Tongue (tissue), 2 donors: ENCODE measurements around the gene ARFGEF3. TPM values are rescaled to one million over a fixed set of nuclear protein-coding genes. Genes with fewer than 3 reads are reported as not detected.
"Not testable (repeated sequence)": the region's sequence is repeated elsewhere in the genome, so short reads cannot be mapped to it uniquely, and the experiment has no call there.

Source experiments
- DNase-seq: peaks from one replicate; pipeline ENCODE4 v3.0.0-alpha.2; 2015
- total RNA-seq: library from RNA; depleted of rRNA; stranded (reverse); fragments of >200 nt; gene quantifications from one replicate; pipeline ENCODE4 v1.2.3, GENCODE V29; 2014

The ARFGEF3 gene
- total RNA-seq, 1 donor from 2014 or later, result 3.3 TPM

DNA sequence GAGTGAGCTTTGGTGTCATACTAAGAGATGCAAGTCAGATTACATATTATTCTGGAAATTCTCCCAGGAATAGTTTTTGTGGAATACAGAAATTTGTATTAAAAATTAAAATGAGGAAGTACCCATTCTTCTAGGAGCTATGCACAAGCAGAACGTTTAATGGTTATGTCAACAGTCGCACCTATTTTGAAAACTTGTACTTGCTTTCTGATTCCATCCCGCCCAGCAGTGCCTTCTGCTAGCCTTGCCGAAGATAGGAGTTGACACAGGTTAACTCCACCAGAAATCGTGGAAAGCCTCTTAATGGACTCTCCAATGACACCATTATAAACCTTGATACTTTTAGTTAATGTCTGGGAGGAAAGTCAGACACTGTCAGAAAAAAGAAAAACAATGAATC is 49.9 kb downstream of the ARFGEF3 start:
- no peak for DNase-seq

DNA sequence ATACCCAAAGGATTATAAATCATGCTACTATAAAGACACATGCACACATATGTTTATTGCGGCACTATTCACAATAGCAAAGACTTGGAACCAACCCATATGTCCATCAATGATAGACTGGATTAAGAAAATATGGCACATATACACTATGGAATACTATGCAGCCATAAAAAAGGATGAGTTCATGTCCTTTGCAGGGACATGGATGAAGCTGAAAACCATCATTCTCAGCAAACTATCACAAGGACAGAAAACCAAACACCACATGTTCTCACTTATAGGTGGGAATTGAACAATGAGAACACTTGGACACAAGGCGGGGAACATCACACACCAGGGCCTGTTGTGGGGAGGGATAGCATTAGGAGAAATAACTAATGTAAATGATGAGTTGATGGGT is 50.8 kb downstream of the ARFGEF3 start:
- DNase-seq, result not testable (repeated sequence)

DNA sequence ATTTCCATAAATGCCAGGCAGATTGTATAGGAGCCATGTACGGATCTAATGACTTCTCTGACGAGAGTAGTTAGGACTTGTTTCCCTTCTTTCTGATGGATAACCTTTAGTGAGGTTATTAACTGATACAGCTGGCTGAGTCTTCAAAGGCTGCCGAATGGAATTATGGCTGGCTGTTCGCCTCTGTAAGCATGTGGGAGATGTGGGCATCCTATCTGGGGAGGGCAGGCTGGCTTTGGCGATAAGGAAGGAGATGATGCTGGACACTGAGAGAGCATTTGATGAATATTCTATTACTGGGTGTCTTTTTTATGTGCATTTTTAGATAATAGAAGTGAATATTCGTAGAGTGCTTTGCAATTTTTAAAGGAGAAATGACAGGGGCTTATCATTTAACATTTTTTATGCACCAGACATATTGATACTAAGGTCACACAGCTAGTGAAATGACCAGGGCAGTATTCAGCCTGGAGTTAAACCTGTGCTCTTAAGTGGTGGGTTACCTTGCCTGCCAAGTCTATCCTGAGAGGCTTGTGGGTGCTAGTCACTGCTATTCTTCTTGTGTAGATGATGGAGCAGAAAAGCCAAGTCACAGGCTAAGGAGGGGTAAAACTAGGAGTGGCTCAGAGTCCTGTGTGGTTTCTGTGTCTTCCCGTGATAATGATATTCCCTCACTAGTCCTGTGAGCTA is 53.5 kb downstream of the ARFGEF3 start:
- DNase-seq, result no peak

DNA sequence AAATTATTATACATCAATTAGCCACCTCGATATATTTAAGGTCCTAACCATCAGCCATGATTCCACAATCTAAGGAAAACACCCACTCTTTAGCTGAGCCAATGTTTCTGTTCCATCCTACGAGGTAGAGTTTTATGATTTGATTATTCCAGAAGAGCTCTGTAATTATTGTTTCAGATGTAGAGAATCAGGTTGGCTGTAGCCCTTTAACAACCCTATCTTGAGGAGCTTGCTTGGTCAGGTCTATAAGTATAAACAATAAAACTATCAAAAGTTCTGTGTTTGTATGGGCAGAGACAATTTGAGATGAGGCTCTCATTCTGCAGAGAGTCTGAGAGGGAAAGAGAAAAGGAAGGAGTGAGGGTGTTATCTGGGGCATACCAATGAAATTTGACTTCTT is 56.7 kb downstream of the ARFGEF3 start, which contains the start of gene PBOV1:
PBOV1 (minus strand) TSS at position 43 of the 400 bp plus-strand sequence. CDS start 96 bp downstream, outside the sequence.
- no peak for DNase-seq

DNA sequence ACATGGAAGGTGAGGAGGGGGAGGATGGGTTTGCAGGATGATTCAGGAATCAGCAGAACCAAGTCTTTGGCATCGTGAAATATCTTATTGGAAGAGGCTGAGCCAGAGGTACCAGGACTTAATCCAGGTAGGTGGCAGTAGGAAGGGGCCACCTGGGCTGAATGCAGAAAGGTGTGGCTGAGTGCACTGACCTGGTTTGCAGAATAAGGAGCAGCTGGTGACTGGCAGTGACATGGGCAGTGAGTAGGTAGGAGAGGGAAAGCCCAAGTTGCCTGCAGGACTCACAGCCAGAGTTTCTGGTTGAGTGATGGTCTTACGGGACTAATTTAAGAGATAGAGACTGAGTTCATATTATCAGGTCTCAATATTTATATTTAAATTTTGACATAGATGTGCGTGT is 57.7 kb downstream of the ARFGEF3 start:
- DNase-seq, result no peak

DNA sequence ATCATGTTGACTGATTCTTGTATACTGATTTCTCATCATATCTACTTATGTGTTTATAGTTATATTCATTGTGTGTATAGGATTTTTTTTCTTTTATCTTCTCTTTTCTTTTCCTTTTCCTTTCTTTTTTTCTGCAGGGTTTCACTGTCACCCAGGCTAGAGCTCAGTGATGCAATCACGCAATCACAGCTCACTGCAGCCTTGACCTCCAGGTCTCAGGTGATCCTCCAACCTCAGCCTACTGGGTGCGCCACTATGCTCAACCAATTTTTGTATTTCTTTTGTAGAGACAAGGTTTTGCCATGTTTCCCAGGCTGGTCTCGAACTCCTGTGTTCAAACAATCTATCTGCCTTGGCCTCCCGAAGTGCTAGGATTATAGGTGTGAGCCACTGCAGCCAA is 58.2 kb downstream of the ARFGEF3 start:
- DNase-seq, result no peak

DNA sequence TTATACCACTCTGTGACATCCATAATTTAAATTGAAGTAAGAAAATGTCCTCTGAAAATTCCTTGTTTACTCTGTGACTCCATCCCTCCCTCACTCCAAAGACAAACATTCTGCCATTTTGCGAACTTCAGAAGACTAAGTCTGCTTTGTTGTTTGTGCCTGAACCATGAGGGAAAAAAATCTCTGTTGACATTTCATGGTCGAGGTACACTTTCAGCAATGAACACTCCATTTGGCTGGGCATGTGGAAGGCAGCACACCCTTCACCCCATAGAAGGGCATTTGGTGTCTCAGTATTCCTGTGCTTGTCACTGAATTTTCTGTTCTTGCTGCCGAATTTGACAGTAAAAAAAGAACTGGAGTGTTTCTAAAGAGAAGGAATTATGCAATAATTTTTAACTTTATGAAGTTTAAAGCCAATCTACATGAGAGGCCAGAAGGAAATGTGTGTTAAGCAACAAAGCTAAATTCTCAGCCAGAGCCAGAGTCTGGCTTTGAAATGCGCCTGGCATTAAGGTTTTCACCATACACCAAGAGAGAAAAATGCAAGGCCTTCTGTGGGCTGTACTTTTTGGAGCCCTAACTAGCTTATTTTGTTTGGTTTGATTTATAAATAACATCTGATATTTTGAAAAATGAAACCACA is 61.3 kb downstream of the ARFGEF3 start:
- DNase-seq, result no peak

DNA sequence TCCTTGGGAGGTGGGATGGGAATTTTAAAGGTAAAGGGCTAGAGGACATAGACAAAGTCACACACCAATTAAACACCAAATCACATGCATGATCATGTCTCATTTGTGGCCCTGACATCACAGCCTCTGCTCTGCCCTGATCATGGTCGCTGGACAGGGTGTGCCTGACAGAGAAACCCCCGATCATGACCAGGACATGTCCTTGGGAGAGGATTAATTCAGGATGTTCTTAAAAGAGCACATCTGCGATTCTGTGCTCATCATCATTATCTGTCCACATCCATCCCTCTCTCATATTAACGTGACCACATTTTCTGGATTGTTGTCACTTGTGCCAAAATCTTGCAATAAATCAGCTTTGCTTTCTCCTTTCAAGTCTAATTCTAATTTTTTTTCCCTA is 64.2 kb downstream of the ARFGEF3 start:
- no peak for DNase-seq

DNA sequence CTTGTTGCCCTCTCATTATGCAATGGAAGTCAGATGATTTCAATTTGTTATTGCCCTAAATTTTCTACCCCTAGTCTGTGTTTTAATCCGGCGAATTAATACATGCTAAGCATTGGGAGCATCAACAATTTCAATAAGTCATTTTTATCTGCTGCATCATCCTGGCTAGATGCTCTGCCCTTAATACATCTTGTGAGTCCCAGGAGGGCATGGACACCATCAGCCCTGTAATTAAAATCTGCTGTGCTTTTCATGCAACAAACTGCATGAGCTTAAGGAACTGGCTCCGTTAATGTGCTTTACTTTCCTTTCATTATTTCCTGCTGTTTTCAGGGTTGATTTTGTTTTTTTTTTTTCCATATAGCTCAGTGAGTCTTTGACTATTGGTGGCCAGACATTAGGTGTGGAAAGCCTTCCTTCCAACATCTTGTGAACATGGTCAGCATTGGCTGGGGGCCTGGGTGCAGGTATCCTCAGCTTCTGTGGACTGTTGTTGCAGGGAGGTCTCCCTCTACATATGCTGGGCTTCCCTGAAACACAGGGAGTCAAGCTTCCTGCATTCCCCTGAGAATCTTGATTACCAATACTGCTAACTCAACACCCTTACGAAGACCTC is 65.1 kb downstream of the ARFGEF3 start:
- DNase-seq, result no peak

DNA sequence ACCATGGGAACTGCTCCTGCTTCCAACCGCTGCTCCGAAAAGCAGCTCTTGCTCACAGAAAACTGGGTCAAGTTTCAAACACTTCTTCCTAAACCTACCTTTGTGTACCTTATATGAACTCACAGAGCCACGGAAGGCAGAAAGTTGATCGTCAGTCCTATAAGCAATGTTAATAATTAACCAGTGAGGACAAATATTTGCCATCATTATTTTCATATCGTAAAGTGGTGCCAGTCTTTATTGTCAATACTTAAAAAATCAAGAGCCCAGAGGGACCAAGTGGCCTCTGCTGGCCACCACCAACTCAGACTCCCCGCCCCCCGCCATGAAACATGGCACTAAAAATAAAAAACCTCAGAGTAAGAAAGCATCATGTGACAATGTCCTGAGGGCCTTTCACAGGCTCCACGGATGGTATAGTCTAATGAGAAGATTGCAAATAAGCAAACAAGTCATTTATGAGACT is 65.6 kb downstream of the ARFGEF3 start:
- DNase-seq, result no peak

DNA sequence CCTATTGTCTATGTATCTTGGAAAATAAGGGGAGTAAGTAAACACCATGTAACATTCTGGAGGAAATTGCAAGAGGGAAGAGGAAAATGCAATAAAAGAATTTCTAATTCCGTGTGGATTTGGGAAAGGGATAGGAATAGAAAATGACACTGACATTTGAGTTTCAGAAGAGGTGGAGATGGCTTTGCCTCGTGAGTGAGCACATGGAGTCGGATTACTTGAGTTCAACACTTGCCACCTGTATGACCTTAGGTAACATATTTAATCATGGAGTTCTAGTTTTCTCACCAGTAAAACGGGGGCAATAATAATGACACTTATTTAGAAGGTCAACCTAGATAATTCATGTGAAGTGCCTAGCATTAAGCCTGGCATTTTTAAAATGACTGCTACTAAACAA is 67.3 kb downstream of the ARFGEF3 start:
- DNase-seq, result no peak

DNA sequence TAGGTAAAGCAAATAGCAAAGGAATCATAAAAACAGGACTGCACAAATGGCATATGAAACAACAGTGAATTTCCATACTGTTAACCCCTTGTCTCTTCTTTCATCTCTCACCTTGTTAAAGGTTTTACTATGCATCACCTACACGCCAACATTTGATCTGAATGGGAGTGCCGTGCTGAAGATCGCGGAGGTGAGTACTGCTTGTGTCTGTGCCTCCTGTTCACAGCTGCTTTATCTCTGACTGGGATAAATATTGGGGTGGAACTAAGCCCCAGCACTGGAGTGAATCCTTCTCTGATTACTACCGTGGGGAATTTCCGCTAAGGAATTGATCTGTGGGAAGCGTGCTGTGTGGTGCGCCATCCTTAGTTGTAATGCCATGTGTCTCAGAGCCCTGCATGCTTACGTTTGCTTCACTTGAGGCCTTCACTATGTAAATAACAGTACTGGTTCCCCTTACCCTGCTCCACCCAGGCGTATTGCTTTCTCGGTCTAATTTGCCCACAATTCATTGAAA is 68.0 kb downstream of the ARFGEF3 start:
- DNase-seq, result no peak

DNA sequence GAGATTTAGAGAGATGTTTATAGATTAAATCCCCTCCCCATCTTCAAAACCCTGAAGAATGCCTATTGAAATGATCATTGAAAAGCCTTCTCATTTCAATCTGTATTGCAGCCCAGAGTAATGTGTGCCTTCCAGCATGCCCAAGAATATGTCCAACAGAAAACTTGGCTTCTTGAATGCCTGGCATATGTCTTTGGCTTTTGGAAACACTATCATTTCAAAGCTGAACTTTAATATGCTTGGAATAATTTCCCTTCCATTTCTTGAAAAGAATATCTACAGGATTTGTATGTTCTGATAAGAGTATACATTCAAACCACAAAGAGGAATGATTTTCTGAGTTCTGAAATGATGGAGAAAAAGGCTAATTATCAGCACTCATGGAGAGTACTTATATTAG is 68.5 kb downstream of the ARFGEF3 start:
- DNase-seq, result no peak

DNA sequence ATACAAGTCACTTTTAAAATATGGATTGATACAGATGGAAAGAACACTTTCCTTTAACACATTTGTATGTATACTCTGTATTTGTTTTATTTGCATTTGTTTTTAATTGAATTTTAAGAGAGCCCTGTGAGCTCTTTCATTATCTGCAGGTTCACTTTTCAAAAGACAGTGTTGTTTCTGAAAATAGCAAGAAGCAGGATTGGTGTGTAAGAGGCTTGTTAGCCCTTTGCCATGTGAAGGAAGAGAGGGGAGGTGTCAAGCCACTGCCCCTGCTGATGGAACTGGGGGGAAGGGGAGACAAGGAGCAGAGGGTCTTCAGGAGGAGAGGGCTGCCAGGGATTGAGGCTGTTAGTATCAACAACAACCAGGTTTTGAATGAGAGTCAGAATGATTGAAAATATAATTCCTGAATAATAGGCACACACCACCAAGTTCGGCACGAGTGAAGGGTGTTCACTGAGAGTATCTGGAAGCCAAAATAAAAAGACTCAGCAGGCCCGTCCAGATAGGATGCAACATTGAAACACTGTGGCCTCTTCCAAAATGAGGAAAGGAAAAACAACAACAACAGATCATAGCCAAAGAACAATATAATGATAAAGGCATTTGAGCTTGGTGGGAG is 69.1 kb downstream of the ARFGEF3 start:
- no peak for DNase-seq

DNA sequence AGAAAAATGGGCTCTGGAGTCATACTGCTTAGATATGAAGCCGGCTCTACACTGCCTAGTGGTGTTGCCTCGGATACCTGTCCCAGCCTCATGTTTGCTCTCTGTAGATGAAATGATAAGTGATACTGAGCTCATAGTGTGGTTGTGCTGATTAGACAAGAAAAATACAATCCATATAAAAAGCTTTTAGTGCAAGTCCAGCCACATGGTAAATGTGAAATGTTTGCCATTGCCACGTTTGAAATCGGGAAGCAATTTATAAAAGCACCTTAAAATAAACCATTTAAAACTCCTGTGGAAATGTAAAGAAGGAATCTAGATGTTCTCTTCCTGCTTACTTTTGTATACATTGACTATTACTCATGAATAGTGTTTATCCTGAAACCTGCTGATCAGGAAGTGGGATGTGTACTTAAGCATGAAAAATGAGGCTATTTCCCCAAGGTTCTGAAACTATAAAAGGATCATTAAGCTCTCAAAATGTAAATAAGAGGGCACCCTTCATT is 69.7 kb downstream of the ARFGEF3 start:
- DNase-seq, result peak; percentile 26

DNA sequence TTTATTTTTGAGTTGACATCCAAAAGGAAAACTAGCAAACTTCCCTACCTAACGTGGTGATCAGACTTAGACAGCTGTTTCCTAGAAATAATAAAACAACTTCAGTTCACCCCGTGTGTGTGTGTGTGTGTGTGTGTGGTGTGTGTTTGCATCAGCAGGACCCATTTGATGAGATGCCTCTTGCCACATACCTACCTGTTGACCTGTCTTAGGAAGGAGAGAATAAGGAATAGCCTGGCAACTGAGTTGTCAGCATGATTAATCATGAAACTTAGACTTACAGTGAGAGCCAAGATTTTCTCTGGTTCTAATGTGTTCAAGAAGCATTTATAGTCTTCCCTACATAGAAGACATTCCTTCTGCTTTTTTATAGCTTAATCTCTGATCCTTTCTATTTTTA is 72.6 kb downstream of the ARFGEF3 start:
- no peak for DNase-seq

DNA sequence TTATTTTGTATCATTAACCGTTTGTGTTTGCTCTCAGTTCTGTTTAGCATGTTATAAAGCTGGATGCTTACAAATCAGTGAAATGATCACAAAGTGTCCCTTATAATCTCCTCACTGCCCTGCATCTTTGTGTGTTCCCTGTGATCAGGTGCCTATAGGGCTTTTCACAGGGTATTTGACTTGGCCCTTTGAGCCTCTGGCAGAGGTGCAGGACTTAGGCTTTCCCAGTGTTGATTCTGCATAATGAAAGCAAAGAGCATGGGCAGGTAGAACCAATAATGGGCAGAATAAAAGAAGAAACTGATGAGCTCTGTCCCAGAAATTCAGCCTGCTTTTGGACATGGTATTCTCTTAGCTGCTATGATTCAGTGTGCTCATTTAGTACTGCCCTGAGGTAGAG is 73.5 kb downstream of the ARFGEF3 start:
- no peak for DNase-seq

DNA sequence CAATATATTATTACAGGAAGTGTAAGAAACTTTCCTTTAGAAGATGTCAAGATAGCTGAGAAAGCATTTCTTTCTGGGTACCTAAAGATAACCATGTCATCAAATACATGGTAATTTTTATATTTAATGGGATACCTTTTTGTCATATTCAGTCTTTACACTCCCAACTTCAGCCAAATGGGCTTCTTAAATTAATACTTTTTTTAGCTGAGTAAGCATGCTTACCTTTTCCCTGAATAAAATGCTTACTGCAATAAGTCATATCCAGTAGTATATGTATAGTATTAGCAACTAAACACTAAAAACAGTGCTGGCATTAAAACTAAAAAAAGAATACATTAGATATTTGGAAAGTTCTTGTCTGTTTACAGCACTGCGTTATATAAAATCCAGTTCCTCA is 74.0 kb downstream of the ARFGEF3 start:
- DNase-seq, result no peak

DNA sequence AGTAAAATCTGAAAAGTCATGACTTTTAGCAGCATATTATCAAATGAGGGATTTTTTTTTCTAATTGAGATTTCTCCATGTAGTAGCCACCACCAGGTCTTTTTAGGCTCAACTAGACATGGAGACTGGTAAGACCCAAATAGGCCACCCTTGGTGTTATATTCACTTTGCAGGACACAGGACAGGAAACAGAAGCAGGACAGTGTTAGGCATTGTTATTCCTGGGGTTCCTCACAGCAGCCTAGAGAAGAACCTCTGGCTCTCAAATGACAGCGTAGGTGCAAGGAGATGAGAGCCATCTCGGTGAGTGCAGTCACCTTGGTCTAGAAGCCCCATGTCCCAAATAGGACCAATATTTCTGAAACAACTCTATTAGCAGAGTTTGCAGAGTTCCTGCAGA is 75.7 kb downstream of the ARFGEF3 start:
- no peak for DNase-seq

DNA sequence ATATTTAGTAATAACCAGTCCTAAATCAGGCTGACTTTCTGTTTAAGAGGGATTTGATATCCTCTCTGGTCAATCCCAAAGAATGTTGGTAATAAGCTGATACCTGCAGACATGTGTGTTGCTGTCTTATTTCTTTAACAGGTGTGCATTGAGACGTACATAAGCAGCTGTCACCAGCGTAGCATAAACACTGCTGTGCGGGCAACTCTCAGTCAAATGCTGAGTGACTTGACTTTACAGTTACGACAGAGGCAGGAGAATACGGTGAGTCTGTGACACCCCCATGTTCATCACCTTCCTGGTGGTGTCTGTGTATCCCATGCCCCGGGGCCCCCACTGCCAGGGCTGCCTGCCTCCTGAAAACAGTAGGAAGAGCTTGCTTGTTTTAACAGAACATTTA is 76.6 kb downstream of the ARFGEF3 start:
- DNase-seq, result no peak

DNA sequence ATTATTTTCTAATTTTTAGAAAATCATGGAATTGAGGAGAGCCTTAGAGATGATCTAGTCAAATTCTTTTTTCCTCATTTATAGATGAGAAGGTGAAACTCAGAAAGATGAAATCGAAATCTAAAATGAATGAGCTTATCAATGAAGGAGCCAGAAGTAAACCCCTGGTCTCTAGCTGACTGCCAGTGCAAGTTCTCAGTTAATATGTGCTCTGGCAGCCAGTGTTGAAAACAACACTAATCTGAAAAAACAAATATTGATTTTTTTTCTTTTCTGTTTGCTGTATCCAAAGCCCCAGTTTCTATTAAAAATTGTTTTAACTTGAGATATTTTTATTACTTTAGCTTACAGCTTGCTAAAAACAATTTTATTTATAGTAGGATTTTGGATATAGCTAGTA is 78.0 kb downstream of the ARFGEF3 start:
- no peak for DNase-seq

DNA sequence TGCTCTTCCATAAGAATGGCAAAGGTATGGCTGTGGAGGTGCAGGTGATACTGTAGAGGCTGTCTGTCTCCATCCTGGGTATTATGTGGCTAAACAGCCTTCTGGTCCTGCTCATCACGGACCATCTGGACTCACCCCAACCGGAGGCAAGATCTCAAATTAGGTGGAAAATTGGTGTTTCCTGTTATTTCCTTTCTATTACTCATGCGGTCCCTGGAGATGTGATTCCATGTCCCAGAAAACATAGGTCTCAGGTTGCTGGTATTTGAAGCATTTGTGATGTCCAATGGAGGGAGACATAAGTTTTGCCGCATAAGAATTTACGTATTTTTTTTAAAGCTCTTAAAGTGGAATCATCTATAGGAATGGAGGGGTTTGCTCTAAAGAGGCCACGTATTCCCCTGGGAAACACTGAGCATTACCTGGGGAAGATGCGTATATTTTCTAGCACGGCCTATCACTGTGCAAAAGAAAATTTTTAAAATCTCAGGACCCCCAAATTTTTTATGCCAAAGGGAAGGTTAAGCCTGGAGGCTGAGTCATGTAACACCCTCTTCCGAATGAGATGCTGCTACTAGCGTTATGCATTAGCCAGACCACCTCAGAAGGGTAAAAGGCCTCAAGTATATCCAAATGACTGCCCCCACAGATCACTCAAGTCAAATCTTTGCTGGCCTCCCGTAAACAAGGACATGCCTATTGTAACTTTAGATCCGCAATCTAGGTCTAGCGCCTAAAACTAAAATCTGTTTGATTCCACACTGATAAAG is 78.9 kb downstream of the ARFGEF3 start:
- DNase-seq, result peak; percentile 16
